Neural progenitor cell (in vitro differentiated cells): ENCODE measurements around the gene UCHL1.

ENCODE experiments used
- CTCF ChIP-seq: fragments of 200-600 bp; sonication (generic); IDR thresholded peaks from 2 replicates; pipeline ENCODE4 v1.5.1; 2017; ENCODE audit warnings: antibody characterized with exemption, mild to moderate bottlenecking
- EZH2 ChIP-seq: fragments of 200-600 bp; sonication (generic); IDR thresholded peaks from 2 replicates; pipeline ENCODE4 v1.6.1; 2017; ENCODE audit warnings: antibody characterized with exemption, mild to moderate bottlenecking, moderate library complexity

DNA sequence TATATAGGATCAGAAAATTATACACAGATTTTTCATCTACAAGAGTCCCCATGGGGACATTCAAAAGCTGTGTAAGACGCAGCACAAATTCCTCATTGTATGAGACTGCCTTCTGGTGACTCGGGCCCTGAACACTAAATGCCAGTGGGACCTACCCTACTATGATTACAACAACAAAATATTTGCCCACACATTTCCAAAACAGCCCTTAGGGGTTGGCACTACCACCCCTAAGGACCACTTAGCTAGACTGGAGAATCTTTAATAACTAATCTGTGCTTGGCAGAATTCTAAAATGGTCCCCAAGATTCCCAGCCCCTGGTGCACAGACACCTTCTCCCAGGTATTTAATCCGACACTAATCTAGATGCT, 29.1 kb downstream of the UCHL1 start:
- TF ChIP-seq CTCF (no peak), EZH2 (no peak)
